HG03097 (cell line): ENCODE data around the gene GID8.

Experiments used
- ATAC-seq: cut with Tn5 transposase; IDR thresholded peaks from one replicate; pipeline ENCODE4 v1.9.1; 2021; ENCODE audit not compliant: unreplicated experiment, low FRiP score

Gene GID8

GRCh38 chr20:62941792-62942191 lies 3.8 kb downstream of the GID8 start:
- no peak for ATAC-seq

- no peak for ATAC-seq
Measured at GRCh38 chr20:62942456-62942855, 4.5 kb downstream of the GID8 start.

GRCh38 chr20:62943396-62943795 lies 5.4 kb downstream of the GID8 start:
- ATAC-seq: no peak

- no peak for ATAC-seq
Measured at GRCh38 chr20:62944184-62944583, 6.2 kb downstream of the GID8 start.

- ATAC-seq: no peak
Measured at GRCh38 chr20:62944746-62945145, 6.8 kb downstream of the GID8 start.

- ATAC-seq: no peak
Measured at GRCh38 chr20:62945771-62946339, 7.9 kb downstream of the GID8 start.

GRCh38 chr20:62946918-62947317 lies 9.0 kb downstream of the GID8 start:
- no peak for ATAC-seq

GRCh38 chr20:62947532-62948300 lies 9.8 kb downstream of the GID8 start:
- no peak for ATAC-seq

- no peak for ATAC-seq
Measured at GRCh38 chr20:62949153-62949821, 11.3 kb downstream of the GID8 start.

GRCh38 chr20:62949962-62950361 lies 12.0 kb downstream of the GID8 start:
- no peak for ATAC-seq

GRCh38 chr20:62950741-62951140 lies 12.8 kb downstream of the GID8 start:
- ATAC-seq: no peak

- ATAC-seq: no peak
Measured at GRCh38 chr20:62951143-62951895, 13.4 kb downstream of the GID8 start.

- no peak for ATAC-seq
Measured at GRCh38 chr20:62951896-62952372, 14.0 kb downstream of the GID8 start.

- ATAC-seq: peak; percentile 52
Measured at GRCh38 chr20:62952373-62952967, 14.5 kb downstream of the GID8 start, which contains the start of gene SLC17A9. Gene SLC17A9 (plus strand): TSS chr20:62952709. CDS start chr20:62952831, 122 bp downstream.

- peak; percentile 5 for ATAC-seq
Measured at GRCh38 chr20:62952968-62953838, 15.3 kb downstream of the GID8 start.

GRCh38 chr20:62953839-62954703 lies 16.1 kb downstream of the GID8 start:
- peak; percentile 58 for ATAC-seq

- no peak for ATAC-seq
Measured at GRCh38 chr20:62955519-62956386, 17.8 kb downstream of the GID8 start.
